Measurements from ENCODE around the gene TLR6.
A peak's percentile ranks its signal among the peaks of the same experiment; 100 is the strongest.

DNA sequence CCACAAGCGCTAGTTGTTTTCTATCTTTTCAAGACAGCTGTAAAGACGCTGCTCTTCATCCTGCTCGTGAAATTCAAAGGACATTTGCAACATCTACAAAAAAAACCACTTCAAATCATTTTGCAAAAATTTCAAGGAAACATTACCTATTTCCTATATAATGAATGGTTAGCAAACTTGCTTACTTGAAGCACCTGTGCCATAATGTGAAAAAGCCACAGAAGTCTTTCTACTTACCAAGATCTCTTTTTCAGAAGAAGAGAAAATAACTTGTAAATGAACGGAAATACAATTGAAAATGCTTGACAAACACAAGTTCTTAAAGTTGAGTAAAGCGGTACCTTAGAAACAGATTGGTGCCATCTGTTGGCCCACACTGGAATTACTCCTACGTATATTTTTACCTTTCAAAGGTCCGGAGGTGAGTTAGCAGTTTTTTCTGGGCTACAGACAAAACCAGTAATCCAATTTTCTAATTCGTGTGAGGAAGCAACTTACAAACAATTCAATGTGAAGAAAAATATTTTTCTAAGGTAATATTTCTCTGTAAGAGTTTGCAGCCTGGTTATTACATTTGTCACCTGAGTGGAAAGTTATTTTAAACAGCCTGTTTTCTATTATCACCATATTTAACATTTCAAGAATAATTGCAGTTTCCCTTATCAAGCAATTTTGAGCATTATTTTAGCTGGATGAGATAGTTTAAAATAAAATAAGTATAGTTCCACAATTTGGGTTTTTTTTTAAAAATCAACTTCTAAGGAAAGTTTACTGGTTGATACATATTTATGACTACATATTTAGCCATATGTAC is at the start of gene TLR6:
- TF ChIP-seq, protein P1, sequence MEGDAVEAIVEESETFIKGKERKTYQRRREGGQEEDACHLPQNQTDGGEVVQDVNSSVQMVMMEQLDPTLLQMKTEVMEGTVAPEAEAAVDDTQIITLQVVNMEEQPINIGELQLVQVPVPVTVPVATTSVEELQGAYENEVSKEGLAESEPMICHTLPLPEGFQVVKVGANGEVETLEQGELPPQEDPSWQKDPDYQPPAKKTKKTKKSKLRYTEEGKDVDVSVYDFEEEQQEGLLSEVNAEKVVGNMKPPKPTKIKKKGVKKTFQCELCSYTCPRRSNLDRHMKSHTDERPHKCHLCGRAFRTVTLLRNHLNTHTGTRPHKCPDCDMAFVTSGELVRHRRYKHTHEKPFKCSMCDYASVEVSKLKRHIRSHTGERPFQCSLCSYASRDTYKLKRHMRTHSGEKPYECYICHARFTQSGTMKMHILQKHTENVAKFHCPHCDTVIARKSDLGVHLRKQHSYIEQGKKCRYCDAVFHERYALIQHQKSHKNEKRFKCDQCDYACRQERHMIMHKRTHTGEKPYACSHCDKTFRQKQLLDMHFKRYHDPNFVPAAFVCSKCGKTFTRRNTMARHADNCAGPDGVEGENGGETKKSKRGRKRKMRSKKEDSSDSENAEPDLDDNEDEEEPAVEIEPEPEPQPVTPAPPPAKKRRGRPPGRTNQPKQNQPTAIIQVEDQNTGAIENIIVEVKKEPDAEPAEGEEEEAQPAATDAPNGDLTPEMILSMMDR (IDR thresholded peaks at IDR 0.05), result peak; percentile 72 to 85 (median 82)
- TF ChIP-seq POLR2AphosphoS5 (IDR thresholded peaks at IDR 0.05), result peak in 1 of 2 donors; percentile 23
